GM18951 (cell line): ENCODE results near the gene KANK3.

Source experiments
- POLR2A ChIP-seq: IDR thresholded peaks from 4 replicates; pipeline ENCODE4 v1.6.1; 2011; ENCODE audit warnings: mild to moderate bottlenecking; ENCODE audit not compliant: insufficient read length, insufficient read depth; ENCODE audit errors: extremely low read depth
- in situ Hi-C: fragments of 300-500 bp; cut with MboI; formaldehyde crosslinking; loops from one replicate; pipeline ENCODE4 v1.12.0; 2022; ENCODE audit warnings: low sequenced_read_pairs, mixed read lengths, inconsistent platforms; ENCODE audit not compliant: unreplicated experiment

Gene KANK3

DNA sequence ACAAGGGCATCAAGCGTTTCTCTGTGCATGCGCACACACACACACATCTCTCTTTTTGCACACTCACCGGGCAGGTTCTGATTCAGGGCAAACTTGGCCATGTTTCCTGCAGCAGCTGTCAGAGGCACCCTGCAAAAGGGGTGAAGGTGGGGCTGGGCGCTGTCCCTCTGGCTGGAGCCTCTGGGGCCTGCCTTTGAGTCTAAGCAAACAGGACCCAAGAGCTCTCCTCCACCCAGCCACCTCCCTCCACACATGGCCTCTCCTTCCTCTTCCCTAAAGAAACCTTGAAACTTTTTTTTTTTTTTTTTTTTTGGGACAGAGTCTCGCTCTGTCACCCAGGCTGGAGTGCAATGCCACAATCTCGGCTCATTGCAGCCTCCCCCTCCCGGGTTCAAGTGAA, 5.3 kb downstream of the KANK3 start:
- in situ Hi-C loops: no loop called here
- no peak for TF ChIP-seq POLR2A

- in situ Hi-C loops: no loop called here
- no peak for TF ChIP-seq POLR2A
Measured at GRCh38 chr19:8336660-8337059, 6.4 kb downstream of the KANK3 start.

DNA sequence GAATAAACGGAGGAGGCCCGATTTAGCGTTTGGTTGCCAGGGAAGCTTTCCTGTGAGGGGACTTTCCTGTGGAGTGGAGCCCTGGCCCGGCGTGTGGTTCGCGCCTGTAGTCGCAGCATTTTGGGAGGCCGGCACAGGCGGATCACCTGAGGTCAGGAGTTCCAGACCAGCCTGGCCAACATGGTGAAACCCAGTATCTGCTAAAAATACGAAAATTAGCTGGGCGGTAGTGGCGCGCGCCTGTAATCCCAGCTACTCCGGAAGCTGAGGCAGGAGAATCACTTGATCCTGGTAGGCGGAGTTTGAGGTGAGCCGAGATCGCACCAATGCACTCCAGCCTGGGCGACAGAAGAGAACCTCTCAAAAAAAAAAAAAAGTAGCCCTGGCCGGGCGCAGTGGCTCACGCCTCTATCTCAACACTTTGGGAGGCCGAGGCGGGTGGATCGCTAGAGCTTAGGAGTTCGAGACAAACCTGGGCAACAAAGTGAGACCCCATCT, 6.9 kb downstream of the KANK3 start:
- in situ Hi-C loops: no loop called here
- no peak for TF ChIP-seq POLR2A

GRCh38 chr19:8335343-8336071, 7.6 kb downstream of the KANK3 start:
- in situ Hi-C loops: no loop called here
- no peak for TF ChIP-seq POLR2A

- in situ Hi-C loops: no loop called here
- no peak for TF ChIP-seq POLR2A
Measured at GRCh38 chr19:8334458-8335342, 8.4 kb downstream of the KANK3 start.

DNA sequence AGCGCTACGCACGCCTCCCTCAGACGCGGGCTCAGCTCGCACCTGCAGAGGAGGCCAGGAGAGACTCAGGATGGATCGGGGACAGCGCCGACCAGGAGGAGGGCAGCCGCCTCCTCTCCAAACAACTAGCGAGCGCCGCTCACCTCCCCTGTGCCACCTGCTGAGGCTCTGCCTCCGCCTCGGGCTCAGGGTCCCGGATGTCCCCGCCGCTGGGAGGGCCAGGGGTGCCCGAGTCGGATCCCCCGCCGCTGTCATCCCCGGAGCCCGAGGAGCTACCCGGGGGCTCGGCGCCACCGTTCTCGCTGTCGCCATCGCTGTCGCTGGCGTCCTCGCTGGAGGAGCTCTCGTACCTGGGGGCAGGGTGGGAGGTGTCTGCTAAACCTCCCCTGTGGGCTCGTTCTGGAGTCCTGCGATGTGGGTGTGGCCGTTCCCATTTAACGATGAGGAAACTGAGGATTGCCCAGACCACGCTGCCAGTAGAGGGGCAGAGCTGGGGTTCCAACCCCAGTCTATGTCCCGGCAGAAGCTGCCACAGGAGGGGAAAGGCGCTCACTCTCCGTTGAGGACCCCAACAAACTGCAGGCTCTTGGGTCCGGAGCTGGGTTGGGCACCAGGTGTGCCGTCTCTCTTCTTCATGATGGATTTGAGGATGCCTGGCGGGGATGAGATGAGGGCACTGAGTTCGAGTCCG, 9.2 kb downstream of the KANK3 start:
- in situ Hi-C loops: no loop called here
- TF ChIP-seq POLR2A: no peak

- no peak for TF ChIP-seq POLR2A
- in situ Hi-C loops: no loop called here
Measured at GRCh38 chr19:8332976-8333766, 9.9 kb downstream of the KANK3 start.

DNA sequence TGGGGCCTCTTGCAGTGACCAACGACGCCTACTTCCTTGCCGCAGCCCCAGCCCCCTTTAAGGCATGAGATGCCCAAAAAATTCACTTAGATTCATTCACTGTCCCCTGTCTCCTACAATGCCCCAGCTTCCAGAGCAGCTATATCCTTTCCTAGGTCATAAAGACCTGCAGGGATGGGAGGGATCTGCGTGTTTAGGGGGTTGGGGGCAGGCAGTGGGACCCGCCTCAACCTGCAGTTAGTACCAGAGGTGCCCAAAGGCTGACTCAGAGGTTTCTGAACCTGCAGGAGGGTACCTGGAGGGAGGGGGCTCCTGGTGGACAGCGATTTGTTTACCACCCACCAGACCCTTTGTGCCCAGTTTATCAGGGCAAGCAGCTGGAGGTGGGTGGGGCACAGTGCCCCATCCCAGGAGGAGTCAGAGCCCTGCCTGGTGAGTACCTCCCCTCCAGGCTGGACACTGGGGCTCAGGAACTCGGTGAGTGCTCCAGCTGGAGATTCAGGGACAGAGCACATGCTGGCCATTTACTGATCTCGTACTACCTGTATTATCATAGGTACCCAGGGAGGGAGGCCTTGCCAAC, 11.7 kb downstream of the KANK3 start:
- TF ChIP-seq POLR2A: no peak
- in situ Hi-C loops: no loop called here

DNA sequence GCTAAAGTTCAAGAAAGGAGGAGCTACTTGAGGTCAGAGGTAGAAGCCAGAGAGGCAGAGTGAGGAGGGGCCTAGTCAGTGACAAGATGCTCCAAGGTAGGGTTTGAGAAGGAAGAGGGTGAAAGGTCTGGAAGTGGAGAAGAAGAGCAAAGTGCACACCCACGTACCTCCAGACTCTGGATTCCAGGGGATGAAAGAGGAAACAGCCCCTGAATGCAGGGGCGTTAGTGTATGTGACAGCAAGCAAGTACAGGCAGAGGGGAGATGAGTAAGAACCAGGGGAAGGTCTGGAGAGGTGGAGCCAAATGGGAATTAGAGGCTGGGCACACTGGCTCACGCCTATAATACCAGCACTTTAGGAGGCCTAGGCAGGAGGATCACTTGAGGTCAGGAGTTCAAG, 13.1 kb downstream of the KANK3 start:
- in situ Hi-C loops: no loop called here
- TF ChIP-seq POLR2A: no peak

- no peak for TF ChIP-seq POLR2A
- in situ Hi-C loops: no loop called here
Measured at GRCh38 chr19:8325454-8325853, 17.6 kb downstream of the KANK3 start.

DNA sequence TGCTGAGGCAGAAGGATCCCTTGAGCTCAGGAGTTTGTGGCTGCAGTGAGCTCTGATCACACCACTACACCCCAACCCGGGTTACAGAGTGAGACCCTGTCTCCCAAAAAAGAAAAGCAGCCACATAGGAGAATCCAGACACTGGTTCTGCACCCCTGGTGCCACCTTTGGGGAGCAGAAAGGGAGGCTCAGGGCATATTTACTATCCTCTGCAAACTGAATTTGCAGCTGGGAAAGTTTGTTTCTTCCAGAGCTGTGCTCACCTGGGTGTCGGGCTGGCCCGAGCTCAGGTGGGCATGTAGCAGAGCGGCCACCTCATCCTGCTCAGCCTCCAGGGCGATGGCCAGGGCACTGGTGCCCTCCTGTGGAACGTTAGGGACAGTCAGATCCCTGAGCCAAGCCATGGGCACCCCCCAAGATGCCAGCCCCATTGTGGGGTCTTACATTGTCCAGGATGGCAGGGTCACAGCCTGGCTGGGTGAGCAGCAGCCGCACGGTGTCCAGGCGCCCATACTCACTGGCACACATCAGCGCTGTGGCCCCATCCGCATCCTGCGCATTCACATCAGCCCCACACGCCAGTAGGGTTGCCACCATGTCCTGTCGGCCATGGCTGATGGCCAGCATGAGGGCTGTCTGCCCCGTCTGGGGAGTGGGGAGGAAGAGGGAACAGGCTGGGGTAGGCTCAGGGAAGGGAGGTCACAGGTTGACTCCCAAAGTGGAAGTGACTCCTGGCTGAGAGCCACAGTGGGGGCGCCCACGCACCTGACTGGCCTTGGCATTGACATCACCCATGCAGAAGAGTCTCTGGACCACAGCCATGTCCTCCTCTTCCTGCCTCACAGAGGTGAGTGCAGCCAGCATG, 18.6 kb downstream of the KANK3 start:
- in situ Hi-C loops: no loop called here
- peak; percentile 48 for TF ChIP-seq POLR2A
